Measurements from ENCODE around the gene CCDC138. TPM values are rescaled to one million over a fixed set of nuclear protein-coding genes. Genes with fewer than 3 reads are reported as not detected.

Gene CCDC138
- polyA plus RNA-seq, 1 donor, result 3.7 TPM

DNA sequence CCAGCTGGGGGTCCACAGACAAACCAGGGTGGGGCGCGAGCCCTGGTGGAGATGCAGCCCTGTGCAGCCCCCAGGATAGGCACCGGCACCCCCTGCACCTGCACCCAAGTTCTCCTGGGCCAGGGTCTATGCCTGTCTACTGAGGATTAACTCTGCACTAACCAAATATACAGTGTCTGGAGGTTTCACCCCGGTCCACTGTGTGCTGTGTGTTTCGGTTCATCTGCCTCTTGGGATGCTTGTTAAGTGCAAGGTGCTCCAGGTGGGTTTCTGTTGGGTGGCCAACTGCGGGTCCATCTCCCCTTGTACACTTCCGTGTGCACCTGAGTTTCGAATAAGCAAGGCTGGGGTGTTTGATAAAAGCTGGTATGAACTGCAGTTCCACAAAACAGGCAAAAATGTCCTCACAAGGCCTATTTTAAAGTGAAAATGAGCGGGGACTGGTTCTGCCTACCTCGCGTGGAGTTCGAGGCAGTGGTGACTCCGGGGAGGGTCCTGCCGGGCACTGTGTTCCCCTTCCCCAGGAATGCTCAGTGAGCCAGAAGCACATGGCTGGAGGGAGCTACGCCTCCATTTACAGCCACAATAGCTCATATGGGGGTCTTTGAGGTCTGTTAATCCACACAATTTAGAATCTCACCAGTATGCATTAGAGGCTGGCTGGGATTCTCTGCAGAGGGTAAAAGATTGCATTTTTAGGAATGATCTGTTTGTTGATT, 131.7 kb downstream of the CCDC138 start:
- no peak for DNase-seq (ENCODE audit: low read depth)

DNA sequence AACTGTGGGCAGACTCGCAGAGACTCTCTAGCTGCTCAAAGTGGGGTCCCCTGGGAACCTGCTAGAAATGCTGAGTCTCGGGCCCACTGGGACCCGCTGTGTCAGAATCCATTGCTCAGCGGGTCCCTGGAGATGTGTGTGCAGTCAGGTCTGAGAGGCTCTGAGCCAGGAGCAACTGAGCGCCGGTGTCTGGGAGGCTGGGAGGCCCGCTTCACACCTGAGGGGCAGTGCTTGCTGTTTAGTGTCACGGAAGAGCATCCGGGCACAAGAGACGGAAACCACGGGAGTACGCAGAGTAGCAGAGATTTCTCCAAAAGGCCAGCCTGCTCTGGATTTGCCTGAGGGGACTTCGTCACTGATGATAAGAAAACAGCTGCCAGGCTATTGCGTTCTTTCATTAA, 132.4 kb downstream of the CCDC138 start:
- DNase-seq (ENCODE audit: low read depth), result no peak

DNA sequence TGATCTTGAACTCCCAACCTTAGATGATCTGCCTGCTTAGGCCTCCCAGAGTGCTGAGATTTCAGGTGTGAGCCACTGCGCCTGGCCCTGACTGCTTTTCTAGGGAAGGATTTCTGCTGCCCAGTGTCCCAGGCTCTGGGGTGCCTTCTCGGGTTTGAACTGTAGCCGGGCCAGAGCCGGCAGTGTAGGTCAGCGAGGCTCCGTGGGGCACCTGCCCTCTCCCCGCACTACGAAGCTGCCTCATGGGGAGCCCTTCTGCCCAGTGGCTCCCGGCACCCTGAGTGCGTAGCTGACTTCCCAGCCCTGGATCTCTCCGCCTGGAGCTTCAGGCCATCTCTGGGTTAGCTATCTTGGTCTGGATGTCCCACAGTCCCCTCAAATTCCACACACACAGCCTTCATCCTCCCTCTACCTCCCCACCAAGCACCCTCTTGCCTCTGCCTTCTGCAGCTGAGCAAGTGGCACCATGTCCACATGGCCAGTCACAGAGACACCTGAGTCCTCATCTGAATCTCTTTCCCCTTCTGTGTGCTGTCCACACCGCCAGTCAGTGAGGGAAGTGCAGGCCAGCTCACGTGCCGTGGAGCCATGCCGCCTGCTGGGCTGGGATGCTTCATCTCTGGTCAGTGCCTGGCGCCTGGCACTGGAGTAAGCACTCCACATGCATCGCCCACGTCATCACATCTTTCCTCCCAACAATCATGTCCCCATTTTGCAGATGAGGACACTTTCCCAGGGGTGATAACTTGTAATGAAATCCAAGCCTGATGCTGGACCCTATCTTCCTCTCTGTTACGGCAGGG, 133.2 kb downstream of the CCDC138 start:
- no peak for DNase-seq (ENCODE audit: low read depth)

DNA sequence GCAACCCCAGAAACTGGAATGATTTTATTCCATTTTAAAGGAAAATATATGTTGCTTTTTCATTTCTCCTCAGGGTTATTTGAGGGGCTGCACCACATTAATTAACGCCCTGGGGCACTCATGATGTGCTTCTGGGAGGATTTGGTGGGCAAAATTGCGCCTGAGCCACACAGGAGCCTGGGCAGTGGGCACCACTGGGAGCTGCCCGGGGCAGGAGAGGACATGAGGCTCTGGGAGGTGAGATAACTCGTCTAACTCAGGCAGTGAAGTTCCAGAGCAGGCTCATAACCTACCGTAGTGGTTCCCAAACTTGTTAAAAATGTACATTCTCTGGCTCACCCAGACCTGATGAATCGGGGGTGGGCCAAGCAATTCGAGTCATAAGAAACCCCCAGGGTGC, 134.1 kb downstream of the CCDC138 start:
- DNase-seq (ENCODE audit: low read depth), result no peak

DNA sequence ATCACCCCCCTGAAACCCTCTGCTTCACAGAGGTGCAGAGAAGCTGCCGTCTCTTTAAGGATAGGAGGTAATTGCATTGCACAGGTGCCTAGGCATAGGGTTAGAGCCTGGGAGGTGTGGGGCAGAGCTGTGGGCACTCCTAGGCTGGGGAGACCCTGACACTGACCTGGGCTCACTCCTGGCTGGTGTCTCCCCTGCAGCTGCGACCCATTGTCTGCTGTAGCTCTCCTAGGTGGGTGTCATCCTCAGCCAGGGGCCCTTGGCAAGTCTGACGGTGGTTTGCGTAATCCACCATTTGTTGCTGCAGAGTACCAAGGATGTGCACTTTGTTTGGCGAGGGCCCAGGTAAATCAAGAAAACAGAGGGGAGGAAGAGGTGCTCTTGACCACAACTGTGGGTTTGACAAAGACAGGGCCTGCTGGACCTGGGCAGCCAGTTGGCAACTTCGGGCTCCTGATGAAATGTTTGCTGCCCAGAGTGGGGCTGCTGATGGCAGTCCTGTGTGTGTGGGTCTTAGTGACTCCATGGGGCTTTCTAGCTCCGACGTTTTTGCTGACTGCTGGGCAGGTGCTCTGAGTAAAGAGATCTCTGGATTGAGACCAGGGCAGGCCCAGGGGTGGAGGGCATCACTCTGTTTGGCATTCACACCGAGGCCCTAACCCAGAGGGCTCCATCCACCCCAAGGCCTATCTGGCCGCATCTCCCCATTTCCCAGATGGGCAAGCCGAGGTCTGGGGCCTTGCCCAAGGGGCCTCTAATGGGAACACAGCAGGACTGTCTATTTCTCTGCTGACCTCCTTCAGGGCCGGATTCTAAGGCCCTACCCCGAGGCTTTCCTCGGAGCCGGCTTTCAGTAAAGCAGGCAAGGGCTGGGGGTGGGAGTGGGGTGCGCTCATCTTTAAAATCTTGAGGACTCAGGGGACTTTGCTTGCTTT, 134.8 kb downstream of the CCDC138 start:
- DNase-seq (ENCODE audit: low read depth), result no peak

DNA sequence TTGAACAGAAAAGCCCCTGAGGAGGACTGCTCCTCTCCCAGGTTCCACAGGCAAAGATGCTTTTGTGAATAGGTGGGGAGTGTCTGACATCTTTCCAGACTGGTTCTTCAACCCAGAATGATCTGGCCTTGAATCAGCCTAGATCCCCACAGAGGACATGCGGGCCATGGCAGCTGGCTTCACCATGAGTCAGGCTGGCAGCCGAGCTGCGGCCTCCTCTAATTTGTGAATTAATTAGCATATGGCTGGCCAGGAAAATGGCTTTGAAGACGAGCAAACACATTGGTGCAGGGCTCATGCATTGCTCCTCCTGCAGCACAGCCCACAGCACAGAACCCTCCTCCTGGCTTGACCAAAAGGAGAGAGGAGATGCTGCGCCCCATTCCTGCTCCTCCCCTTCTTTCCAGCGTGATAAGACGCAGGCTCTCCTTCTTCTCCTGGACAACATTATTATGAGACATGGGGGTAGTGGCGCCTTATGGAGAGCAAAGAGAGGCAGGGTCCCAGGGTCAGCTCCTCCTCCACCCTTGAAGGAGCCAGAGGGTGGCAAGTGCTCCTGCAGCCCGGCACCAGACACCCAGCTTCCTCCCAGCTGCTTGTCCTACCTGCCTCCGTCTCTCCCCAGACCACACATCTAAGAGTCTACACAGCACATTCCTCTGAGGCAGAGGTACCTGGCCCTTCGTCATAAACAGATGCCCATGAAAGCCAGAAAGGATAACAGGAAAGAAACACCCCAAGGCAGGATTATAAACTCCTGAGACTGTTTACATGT, 135.8 kb downstream of the CCDC138 start:
- DNase-seq (ENCODE audit: low read depth), result no peak

DNA sequence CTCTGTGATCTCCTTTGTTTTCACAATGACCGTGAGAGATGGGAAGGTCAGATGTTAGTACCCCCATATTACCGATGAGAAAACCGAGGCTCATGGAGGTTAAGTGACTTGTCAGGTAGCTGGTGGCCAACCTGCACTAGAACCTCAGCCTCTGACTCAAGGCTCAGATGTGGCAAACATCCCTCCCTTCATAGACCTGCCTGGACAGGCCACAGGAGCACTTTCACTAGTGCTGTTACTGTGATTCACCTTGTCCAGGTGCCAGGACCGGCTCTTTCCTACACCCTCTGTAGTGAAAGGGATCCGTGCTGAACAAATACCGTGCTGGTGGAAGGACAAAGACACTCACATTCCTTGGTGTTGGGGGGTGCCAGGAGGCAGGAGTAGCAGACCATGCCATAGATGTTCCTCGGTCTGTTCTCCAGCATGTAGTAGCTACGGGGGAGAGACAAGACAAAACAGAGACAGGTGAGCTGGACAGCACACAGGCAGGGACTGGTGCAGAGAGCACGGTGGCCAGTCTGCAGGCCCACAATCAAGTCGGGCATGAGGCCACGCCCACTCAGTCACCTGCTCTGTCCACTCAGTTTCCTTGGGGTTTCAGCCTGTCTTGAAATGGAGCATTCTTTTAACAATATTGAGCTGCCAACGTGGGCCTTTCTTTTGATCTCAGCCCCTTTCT, 136.6 kb downstream of the CCDC138 start:
- no peak for DNase-seq (ENCODE audit: low read depth)

DNA sequence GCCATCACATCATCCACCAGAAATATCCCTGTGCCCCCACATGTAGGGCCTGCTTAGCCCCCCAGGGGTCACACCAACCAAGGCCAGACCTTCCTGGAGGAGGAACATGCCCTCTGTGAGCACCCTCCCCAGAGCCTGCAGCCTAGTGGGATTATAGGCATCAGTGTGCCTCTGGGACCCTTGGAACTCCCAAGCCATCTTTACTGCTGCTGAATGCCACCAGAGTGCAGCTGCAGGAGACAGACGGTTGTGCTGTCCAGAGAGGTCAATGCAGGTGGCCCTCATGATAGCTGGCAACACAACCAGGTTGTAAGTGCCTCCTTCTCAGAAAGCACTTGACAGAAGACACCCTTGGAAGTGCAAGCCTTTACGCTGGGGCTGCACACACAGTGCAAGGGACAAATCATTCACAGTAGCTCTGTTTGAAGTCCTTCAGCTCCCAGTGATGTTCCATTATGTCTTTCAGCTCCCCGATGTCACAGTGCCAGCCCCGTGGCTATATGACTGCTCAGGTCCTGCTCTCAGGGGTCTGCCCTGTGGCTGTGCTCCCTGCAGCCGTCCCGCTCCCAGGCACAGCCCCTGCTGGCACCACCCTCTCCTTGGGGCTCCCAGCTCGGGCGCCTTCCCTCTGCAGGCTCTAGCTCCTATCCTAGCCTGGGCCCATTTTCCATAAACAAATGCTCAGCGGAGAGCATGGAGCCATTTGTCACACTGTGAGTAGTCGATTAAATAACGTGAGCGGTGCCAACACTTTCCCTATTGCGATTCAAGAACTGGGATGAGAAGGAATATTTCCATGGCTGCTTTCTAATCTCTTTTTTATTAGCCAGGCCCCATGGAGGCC, 137.4 kb downstream of the CCDC138 start:
- no peak for DNase-seq (ENCODE audit: low read depth)

DNA sequence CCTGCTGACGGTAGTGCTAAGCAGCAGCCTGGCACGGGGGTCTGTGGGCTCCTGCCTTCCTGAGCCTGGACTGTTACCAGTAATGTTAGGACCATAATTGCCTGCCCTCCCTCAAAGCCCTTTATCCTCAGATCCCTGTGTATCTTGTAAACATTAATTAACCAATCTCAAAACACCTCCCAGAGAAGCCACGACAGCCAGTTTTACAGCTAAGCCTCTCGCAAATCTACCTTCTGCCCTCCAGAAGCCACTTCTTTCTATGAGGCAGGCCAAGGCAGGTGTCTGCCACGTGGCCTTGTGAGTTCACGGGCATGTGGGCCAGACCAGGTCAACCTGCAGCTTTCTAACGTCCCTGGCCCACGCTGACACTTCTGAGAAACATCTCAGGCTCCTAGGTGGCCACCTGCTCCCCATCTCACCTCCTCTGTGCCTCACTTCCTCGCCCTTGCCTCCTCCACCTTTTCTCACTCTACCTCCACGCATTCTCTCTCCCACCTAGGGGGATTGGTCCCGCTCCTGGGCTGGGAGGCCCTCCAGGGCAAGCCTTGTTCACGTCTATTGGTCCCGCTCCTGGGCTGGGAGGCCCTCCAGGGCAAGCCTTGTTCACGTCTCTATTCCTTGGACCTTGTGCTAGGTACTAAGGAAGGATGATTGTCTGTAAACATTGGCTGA, 138.1 kb downstream of the CCDC138 start:
- no peak for DNase-seq (ENCODE audit: low read depth)

DNA sequence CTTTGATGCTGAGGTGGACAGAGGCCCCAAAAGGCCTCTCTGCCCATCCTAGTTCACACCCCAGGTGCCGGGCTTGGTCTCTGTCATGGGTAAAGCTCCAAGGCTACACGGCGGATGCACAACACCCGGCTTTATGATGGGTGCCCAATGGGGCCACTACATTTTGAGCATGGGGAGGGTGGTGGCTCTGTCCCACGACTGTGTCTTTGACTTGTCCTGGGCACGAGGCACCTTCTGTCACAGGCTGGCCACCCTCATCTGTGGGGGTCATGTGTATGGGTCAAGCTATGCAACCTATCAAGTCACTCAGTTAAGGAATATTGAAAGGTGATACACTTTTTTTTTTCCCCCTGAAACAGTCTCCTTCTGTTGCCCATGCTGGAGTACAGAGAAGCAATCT, 138.7 kb downstream of the CCDC138 start:
- DNase-seq (ENCODE audit: low read depth), result no peak

DNA sequence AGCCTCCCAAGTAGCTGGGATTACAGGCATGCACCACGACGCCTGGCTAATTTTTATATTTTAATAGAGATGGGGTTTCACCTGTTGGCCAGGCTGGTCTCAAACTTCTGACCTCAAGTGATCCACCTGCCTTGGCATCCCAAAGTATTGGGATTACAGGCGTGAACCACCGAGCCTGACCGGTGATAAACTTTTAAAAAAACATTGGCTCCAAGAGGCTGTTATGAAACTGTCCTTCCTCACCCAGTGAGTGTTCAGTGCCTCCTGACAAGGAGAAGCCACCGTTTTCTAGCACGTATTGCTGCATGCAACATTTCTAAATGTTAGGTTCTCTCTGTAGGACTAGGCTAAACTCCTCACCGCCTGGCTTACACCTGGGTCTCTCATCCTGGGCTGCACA, 139.2 kb downstream of the CCDC138 start:
- no peak for DNase-seq (ENCODE audit: low read depth)

Other genes with a start within 250 kb of the CCDC138 start
- 33.5 TPM for gene RANBP2, start 67.3 kb upstream of the CCDC138 start, polyA plus RNA-seq (ENCODE audit: insufficient read length)
- 0.08 TPM for gene EDAR, start 202.4 kb downstream of the CCDC138 start, polyA plus RNA-seq (ENCODE audit: insufficient read length)